BE2C (cell line): ENCODE results near the gene CST1.
"Not testable (repeated sequence)": the region's sequence is repeated elsewhere in the genome, so short reads cannot be mapped to it uniquely, and the experiment has no call there.

ENCODE experiments used
- DNase-seq: peaks from one replicate; pipeline ENCODE4 v3.0.0-alpha.2; 2020
- H3K27me3 ChIP-seq: fragments of 250-450 bp; sonication (Bioruptor Pico); 2 replicates; pipeline ENCODE4 v1.5.1; 2020; ENCODE audit warnings: mild to moderate bottlenecking
- H3K36me3 ChIP-seq: fragments of 250-450 bp; sonication (Bioruptor Pico); 2 replicates; pipeline ENCODE4 v1.5.1; 2020; ENCODE audit warnings: mild to moderate bottlenecking
- H3K4me1 ChIP-seq: fragments of 250-450 bp; sonication (Bioruptor Pico); 2 replicates; pipeline ENCODE4 v1.5.1; 2020
- H3K4me3 ChIP-seq: 2 replicates; pipeline ENCODE4 v1.5.1; 2011; ENCODE audit warnings: low read depth, low read length
- H3K9me3 ChIP-seq: fragments of 250-450 bp; sonication (Bioruptor Pico); 2 replicates; pipeline ENCODE4 v1.5.1; 2020
- TF ChIP-seq, protein P1 (sequence below): IDR thresholded peaks from 2 replicates; pipeline ENCODE4 v1.5.1; 2012; ENCODE audit warnings: mild to moderate bottlenecking, low read depth, low read length

CST1 gene

DNA sequence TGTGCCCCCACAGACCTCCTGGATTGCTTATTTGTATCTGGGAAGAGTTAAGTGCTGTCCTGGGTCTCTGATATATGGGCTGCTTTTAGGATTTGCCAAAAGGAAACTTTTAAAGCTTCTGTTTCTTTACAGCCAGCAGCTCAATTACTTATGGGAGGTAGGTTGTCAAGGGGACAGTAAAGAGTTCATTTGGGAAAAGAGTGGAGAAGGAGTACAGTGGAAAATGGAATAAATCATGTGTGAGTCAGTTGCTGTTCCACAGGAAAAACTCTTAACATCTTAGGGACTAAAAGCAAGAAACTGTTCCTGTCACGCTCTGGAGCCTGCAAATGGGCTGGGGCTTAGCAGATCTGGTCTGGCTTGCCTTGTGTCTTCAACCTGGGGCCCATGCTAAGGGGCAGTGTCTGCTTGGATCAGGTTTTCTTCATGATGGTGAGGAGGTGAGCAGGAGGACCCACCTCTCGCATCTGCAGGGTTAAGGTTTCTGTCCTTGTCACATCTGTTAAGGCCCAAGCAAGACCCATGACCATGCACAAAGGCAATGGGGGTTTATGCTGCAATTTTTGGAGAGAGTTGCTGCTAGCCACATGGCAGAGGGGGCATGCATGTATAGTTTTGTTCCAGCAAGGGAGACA, 8.7 kb upstream of the CST1 start:
- DNase-seq, result no peak
- no peak overlapping the region for H3K4me3 ChIP-seq
- H3K27me3 ChIP-seq, result no peaks in the 10 kb centered on the region
- H3K36me3 ChIP-seq, result no peaks in the 10 kb centered on the region
- TF ChIP-seq, protein P1, sequence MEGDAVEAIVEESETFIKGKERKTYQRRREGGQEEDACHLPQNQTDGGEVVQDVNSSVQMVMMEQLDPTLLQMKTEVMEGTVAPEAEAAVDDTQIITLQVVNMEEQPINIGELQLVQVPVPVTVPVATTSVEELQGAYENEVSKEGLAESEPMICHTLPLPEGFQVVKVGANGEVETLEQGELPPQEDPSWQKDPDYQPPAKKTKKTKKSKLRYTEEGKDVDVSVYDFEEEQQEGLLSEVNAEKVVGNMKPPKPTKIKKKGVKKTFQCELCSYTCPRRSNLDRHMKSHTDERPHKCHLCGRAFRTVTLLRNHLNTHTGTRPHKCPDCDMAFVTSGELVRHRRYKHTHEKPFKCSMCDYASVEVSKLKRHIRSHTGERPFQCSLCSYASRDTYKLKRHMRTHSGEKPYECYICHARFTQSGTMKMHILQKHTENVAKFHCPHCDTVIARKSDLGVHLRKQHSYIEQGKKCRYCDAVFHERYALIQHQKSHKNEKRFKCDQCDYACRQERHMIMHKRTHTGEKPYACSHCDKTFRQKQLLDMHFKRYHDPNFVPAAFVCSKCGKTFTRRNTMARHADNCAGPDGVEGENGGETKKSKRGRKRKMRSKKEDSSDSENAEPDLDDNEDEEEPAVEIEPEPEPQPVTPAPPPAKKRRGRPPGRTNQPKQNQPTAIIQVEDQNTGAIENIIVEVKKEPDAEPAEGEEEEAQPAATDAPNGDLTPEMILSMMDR, result no peak
- H3K9me3 ChIP-seq, result no peaks in the 10 kb centered on the region
- H3K4me1 ChIP-seq, result no peaks in the 10 kb centered on the region

DNA sequence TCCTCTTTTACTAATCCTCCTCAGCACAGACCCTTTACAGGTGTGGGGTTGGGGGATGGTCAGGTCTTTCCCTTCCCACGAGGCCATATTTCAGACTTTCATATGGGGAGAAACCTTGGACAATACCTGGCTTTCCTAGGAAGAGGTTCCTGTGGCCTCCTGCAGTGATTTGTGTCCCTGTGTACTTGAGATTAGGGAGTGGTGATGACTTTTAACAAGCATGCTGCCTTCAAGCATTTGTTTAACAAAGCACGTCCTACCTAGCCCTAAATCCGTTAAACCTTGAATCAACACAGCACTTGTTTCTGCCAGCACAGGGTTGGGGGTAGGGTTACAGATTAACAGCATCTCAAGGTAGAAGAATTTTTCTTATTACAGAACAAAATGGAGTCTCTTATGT, 6.1 kb upstream of the CST1 start:
- H3K36me3 ChIP-seq, DNase-seq, H3K4me1 ChIP-seq, H3K9me3 ChIP-seq, H3K4me3 ChIP-seq, H3K27me3 ChIP-seq: not testable (repeated sequence)

DNA sequence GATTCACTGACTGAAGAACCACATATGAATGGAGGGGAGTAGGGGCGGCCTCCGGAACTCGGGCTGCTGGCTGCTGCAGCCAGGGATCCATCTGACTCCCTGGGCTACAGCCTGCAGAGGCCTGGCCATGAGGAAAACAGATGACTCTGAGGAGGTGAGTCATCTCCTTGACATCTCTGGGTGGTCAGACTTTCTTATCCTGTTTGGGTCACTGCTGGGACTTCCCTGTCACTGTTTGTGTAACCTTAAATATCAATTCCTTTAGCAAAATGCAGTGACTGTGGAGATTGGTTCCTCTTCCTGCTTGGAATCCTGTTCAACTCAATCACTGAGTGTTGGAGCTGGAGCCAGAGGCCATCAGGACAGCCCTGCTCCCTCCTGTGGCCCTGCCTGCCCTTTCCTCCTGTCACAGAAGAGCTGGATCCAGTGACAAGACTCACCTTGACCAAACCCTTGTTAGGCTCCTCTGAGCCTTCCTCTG, 4.4 kb upstream of the CST1 start:
- not testable (repeated sequence) for DNase-seq

DNA sequence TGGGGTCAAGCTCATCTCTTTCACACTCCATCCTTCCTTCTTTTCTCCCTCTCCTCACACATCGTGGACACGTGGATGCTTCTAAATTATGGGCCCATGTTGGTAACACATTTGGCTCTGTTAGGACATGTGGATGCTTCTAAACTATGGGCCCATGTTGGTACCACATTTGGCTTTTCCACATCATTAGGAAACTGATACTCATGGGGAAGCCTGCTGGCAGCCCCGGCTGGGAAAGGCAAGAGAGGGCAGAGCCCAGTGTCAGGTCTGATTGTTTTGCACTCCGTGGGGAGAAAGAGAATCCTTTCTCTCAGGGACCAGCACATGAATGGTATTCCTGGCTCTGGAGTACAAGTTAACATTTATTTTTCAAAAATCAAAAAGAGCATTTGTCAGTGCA, 4.0 kb upstream of the CST1 start:
- no peaks in the 10 kb centered on the region for H3K36me3 ChIP-seq
- TF ChIP-seq, protein P1, result no peak
- no peaks in the 10 kb centered on the region for H3K4me1 ChIP-seq
- no peak for DNase-seq
- H3K27me3 ChIP-seq, result no peaks in the 10 kb centered on the region
- no peaks in the 10 kb centered on the region for H3K9me3 ChIP-seq
- no peak overlapping the region for H3K4me3 ChIP-seq

More for the DNA sequence above, 4.4 kb upstream of the CST1 start:
- H3K36me3 ChIP-seq, H3K4me1 ChIP-seq, H3K4me3 ChIP-seq, H3K9me3 ChIP-seq, H3K27me3 ChIP-seq: not testable (repeated sequence)

DNA sequence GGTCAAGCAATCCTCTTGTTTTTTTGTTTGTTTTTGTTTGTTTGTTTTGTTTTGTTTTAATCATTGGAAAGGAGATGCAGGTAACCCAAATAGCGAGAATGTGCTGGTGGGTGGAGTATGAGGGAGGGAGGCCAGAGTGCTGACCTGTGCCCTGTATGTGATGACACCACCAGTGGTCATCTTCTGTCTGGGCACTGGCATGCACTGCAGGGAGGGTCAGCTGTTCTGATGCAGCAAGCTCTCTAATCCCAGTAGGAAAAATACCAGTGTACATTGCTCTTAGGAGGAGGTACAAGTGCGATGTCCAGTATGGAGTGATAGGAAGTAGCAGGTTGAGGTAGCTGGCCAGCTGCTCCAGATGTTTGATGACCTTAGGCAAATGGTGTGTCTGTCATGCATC, 2.9 kb upstream of the CST1 start:
- no peaks in the 10 kb centered on the region for H3K4me1 ChIP-seq
- DNase-seq, result no peak
- H3K27me3 ChIP-seq, result no peaks in the 10 kb centered on the region
- no peaks in the 10 kb centered on the region for H3K36me3 ChIP-seq
- H3K4me3 ChIP-seq, result no peak overlapping the region
- no peaks in the 10 kb centered on the region for H3K9me3 ChIP-seq
- TF ChIP-seq, protein P1, result no peak

DNA sequence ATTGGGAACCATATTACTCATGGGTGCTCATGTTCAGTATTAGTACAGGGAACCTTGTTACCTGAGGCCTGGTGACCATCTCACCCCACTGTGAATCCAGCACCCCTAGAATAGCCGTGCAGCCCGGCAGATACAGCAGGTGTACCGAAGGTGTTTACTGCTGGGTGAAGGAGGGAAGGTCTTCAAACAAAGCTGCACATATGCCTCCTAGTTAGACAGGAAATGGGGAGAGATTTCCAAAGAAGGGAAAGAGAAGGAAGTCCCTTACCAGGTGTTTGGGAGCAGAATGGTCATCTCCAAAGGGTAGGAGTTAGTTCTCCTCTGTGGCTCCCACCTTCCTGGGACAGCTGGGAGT, 2.4 kb upstream of the CST1 start:
- Histone ChIP-seq H3K9me3 (no peaks in the 10 kb centered on the region), H3K4me3 (no peak overlapping the region), H3K27me3 (no peaks in the 10 kb centered on the region), H3K4me1 (no peaks in the 10 kb centered on the region), H3K36me3 (no peaks in the 10 kb centered on the region)
- TF ChIP-seq, protein P1, result no peak
- DNase-seq, result no peak

DNA sequence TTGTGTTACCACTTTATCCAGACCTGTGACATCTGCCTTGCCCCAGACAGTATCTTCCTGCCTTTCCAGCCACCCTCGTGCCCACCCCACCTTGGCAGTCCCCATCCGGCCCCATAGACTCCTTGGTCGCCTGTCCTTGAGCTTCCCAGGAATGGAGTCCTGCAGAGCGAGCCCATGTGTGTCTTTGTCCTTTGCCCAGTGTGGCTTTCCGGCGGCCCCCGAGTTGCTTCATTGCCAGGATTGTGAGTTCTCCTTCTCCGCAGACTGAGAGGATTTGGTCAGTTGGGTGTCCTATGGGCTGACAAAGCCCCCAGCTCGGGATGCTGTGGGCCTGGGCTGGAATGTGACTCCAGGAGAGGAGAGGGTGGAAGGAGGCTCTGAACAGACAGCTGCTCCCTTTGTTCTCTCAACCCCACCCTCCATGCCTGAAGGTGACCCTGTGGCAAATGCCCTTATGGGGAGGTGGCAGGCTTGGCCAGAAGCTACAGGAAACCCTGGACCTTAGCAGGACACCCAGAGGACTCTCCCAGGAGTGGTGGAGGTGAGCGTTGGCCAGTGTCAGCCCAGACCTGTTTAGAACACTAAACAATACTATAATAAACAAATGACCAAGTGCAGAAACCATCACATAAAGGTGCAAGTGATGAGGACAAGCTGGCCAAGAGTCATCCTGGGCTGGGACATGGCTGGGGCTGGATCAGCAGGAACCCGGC, 1.9 kb upstream of the CST1 start:
- H3K4me3 ChIP-seq, result no peak overlapping the region
- H3K9me3 ChIP-seq, result no peaks in the 10 kb centered on the region
- no peaks in the 10 kb centered on the region for H3K36me3 ChIP-seq
- no peaks in the 10 kb centered on the region for H3K4me1 ChIP-seq
- no peaks in the 10 kb centered on the region for H3K27me3 ChIP-seq
- TF ChIP-seq, protein P1, result no peak
- no peak for DNase-seq
